Osteoblast (primary cell): Measurements from ENCODE around the gene PNKP. TPM values are rescaled to one million over a fixed set of nuclear protein-coding genes. Genes with fewer than 3 reads are reported as not detected.

Source experiments
- DNase-seq: peaks from one replicate; pipeline ENCODE4 v3.0.0; 2011; ENCODE audit warnings: low spot score, mixed read lengths; ENCODE audit not compliant: insufficient read length; ENCODE audit errors: missing footprints
- H2AFZ ChIP-seq: 2 replicates; pipeline ENCODE4 v1.6.0; 2011; ENCODE audit warnings: mild to moderate bottlenecking, low read length
- H3K27ac ChIP-seq: 2 replicates; pipeline ENCODE4 v1.5.1; 2011; ENCODE audit warnings: mild to moderate bottlenecking, low read depth, low read length, moderate library complexity
- H3K27me3 ChIP-seq: 2 replicates; pipeline ENCODE4 v1.6.0; 2012; ENCODE audit warnings: mild to moderate bottlenecking, control low read depth, inconsistent platforms, low read length, moderate library complexity; ENCODE audit not compliant: insufficient read depth
- H3K36me3 ChIP-seq: 2 replicates; pipeline ENCODE4 v1.5.1; 2011; ENCODE audit warnings: mild to moderate bottlenecking, low read length, control low read depth, moderate library complexity; ENCODE audit not compliant: insufficient read depth
- H3K4me1 ChIP-seq: 2 replicates; pipeline ENCODE4 v1.5.1; 2011; ENCODE audit warnings: mild to moderate bottlenecking, low read length, control low read depth, moderate library complexity; ENCODE audit not compliant: insufficient read depth
- H3K4me2 ChIP-seq: 2 replicates; pipeline ENCODE4 v1.6.0; 2011; ENCODE audit warnings: mild to moderate bottlenecking, low read length; ENCODE audit not compliant: insufficient read depth
- H3K4me3 ChIP-seq: fragments of 200-600 bp; sonication (generic); 3 replicates; pipeline ENCODE4 v1.5.1; 2012; ENCODE audit warnings: mild to moderate bottlenecking, low read length, inconsistent platforms; ENCODE audit not compliant: insufficient read depth
- H3K79me2 ChIP-seq: 2 replicates; pipeline ENCODE4 v1.6.0; 2012; ENCODE audit warnings: mild to moderate bottlenecking, low read length, control low read depth, inconsistent platforms; ENCODE audit not compliant: insufficient read depth
- H3K9me3 ChIP-seq: 2 replicates; pipeline ENCODE4 v1.5.1; 2011; ENCODE audit warnings: low read depth, low read length, control low read depth
- H4K20me1 ChIP-seq: 2 replicates; pipeline ENCODE4 v1.6.0; 2012; ENCODE audit warnings: mild to moderate bottlenecking, low read length, control low read depth; ENCODE audit not compliant: insufficient read depth
- CTCF ChIP-seq: IDR thresholded peaks from 2 replicates; pipeline ENCODE4 v1.5.1; 2011; ENCODE audit warnings: mild to moderate bottlenecking, low read depth, low read length, moderate library complexity; ENCODE audit errors: extremely low read depth
- total RNA-seq: library from RNA; depleted of rRNA; stranded (reverse); fragments of >200 nt; gene quantifications from 2 replicates; pipeline ENCODE4 v1.2.3, GENCODE V29; 2012

Gene PNKP
- total RNA-seq, 1 donor = 43.8 TPM

DNA sequence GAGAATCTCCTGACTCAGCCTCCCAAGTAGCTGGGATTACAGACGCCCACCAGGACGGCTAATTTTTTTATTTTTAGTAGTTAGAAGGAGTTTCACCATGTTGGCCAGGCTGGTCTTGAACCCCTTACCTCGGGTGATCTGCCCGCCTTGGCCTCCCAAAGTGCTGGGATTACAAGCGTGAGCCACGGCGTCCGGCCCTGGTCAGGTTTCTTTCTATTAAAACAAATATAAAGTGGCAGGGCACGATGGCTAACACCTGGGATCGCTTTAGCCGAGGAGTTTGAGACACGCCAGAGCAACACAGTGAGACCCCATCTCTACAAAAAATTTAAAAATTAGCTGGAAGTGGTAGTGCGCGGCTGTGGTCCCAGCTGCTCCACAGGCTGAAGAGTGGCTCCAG lies 50.8 kb downstream of the PNKP start:
- TF ChIP-seq CTCF = no peak
- Histone ChIP-seq H3K4me3 (no peak overlapping the region), H4K20me1 (no peaks in the 10 kb centered on the region), H3K4me2 (peak overlapping the region; percentile 91), H2AFZ (peak overlapping the region; percentile 91), H3K4me1 (peaks cover 18% of the 10 kb centered on the region), H3K27me3 (no peaks in the 10 kb centered on the region), H3K27ac (peak overlapping the region; percentile 99), H3K9me3 (no peaks in the 10 kb centered on the region), H3K36me3 (peaks cover 7% of the 10 kb centered on the region), H3K79me2 (peaks cover 34% of the 10 kb centered on the region)
- no peak for DNase-seq

- no peak for TF ChIP-seq CTCF
- Histone ChIP-seq H2AFZ (peak overlapping the region; percentile 63), H3K36me3 (no peaks in the 10 kb centered on the region), H3K27ac (peak overlapping the region; percentile 97), H3K4me2 (peak overlapping the region; percentile 90), H4K20me1 (no peaks in the 10 kb centered on the region), H3K27me3 (no peaks in the 10 kb centered on the region), H3K4me1 (peaks cover 22% of the 10 kb centered on the region), H3K9me3 (no peaks in the 10 kb centered on the region), H3K4me3 (peak overlapping the region; percentile 85), H3K79me2 (peaks cover 9% of the 10 kb centered on the region)
- DNase-seq = peak; percentile 63
Observed at GRCh38 chr19:49814010-49814409, 53.4 kb downstream of the PNKP start.

- no peaks in the 10 kb centered on the region for H3K36me3 ChIP-seq
- DNase-seq = peak; percentile 98
- H3K4me1 ChIP-seq = peaks cover 22% of the 10 kb centered on the region
- H2AFZ ChIP-seq = peak within 1 kb of the TSS; percentile 87
- peaks cover 1% of the 10 kb centered on the region for H3K79me2 ChIP-seq
- no peaks in the 10 kb centered on the region for H3K9me3 ChIP-seq
- TF ChIP-seq CTCF = peak; percentile 23
- H3K4me3 ChIP-seq = peak within 1 kb of the TSS; percentile 85
- H3K27ac ChIP-seq = peak within 1 kb of the TSS; percentile 97
- peaks cover under 1% of the 10 kb centered on the region for H4K20me1 ChIP-seq
- H3K27me3 ChIP-seq = no peaks in the 10 kb centered on the region
- H3K4me2 ChIP-seq = peak within 1 kb of the TSS; percentile 90
Observed at GRCh38 chr19:49812997-49813861, 54.1 kb downstream of the PNKP start, which contains the start of gene FUZ. Gene FUZ, minus strand, starts transcription at chr19:49813292. Its CDS starts 186 bp downstream, at chr19:49813106.

- H3K79me2 ChIP-seq = no peaks in the 10 kb centered on the region
- H3K9me3 ChIP-seq = no peaks in the 10 kb centered on the region
- peak overlapping the region; percentile 87 for H2AFZ ChIP-seq
- peak overlapping the region; percentile 90 for H3K4me2 ChIP-seq
- peaks cover 22% of the 10 kb centered on the region for H3K4me1 ChIP-seq
- H3K4me3 ChIP-seq = peak overlapping the region; percentile 85
- H3K27me3 ChIP-seq = no peaks in the 10 kb centered on the region
- H4K20me1 ChIP-seq = peaks cover 2% of the 10 kb centered on the region
- H3K36me3 ChIP-seq = no peaks in the 10 kb centered on the region
- DNase-seq = peak; percentile 86
- TF ChIP-seq CTCF = no peak
- peak overlapping the region; percentile 97 for H3K27ac ChIP-seq
Observed at GRCh38 chr19:49812452-49812996, 54.9 kb downstream of the PNKP start.
